Measurements from ENCODE around the gene HMCN1.

Gene HMCN1

GRCh38 chr1:185786524-185786923 is 52.3 kb downstream of the HMCN1 start:
- Histone ChIP-seq H3K4me3 (ENCODE audit: severe bottlenecking) (no peak overlapping the region), H3K9me3 (ENCODE audit: severe bottlenecking) (peaks cover 3% of the 10 kb centered on the region), H3K27me3 (ENCODE audit: insufficient read depth, poor library complexity, severe bottlenecking) (no peaks in the 10 kb centered on the region), H3K4me1 (ENCODE audit: insufficient read depth, poor library complexity, severe bottlenecking) (no peaks in the 10 kb centered on the region), H3K27ac (ENCODE audit: poor library complexity, severe bottlenecking) (no peak overlapping the region), H3K36me3 (ENCODE audit: low read depth) (no peaks in the 10 kb centered on the region)
- ATAC-seq (ENCODE audit: low read depth) (no peak), DNase-seq (ENCODE audit: low spot score) (no peak)
- TF ChIP-seq, protein P1, sequence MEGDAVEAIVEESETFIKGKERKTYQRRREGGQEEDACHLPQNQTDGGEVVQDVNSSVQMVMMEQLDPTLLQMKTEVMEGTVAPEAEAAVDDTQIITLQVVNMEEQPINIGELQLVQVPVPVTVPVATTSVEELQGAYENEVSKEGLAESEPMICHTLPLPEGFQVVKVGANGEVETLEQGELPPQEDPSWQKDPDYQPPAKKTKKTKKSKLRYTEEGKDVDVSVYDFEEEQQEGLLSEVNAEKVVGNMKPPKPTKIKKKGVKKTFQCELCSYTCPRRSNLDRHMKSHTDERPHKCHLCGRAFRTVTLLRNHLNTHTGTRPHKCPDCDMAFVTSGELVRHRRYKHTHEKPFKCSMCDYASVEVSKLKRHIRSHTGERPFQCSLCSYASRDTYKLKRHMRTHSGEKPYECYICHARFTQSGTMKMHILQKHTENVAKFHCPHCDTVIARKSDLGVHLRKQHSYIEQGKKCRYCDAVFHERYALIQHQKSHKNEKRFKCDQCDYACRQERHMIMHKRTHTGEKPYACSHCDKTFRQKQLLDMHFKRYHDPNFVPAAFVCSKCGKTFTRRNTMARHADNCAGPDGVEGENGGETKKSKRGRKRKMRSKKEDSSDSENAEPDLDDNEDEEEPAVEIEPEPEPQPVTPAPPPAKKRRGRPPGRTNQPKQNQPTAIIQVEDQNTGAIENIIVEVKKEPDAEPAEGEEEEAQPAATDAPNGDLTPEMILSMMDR (IDR thresholded peaks at IDR 0.05; ENCODE audit: poor library complexity, severe bottlenecking) = no peak

GRCh38 chr1:185787238-185787637 is 53.0 kb downstream of the HMCN1 start:
- H3K27ac ChIP-seq (ENCODE audit: poor library complexity, severe bottlenecking) = no peak overlapping the region
- no peak for ATAC-seq (ENCODE audit: low read depth)
- peaks cover 3% of the 10 kb centered on the region for H3K9me3 ChIP-seq (ENCODE audit: severe bottlenecking)

DNA sequence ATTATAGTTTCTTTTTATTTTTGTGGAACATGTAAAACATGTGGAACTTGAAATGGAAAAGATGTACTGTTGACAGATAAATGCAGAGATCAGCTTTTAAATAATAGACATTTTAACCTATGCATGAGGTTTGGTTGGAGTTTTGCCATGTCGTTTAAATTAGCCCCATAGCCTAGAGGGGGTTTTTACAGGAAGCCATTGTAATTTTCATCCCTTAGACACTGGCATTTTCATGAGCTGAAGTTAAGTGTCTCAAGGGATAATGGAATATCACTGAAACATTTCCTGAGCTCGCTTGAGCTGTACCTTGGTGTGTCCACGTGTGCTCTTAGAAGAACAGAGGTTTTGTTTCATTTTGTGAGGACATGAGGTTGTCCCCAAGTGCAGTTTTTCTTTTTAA is 54.2 kb downstream of the HMCN1 start:
- DNase-seq (ENCODE audit: low spot score) (no peak), ATAC-seq (ENCODE audit: low read depth) (no peak)
- H3K4me1 ChIP-seq (ENCODE audit: insufficient read depth, poor library complexity, severe bottlenecking) = no peaks in the 10 kb centered on the region
- TF ChIP-seq, protein P1 (IDR thresholded peaks at IDR 0.05; ENCODE audit: poor library complexity, severe bottlenecking) = no peak
- H3K27me3 ChIP-seq (ENCODE audit: insufficient read depth, poor library complexity, severe bottlenecking) = no peaks in the 10 kb centered on the region
- peaks cover 3% of the 10 kb centered on the region for H3K9me3 ChIP-seq (ENCODE audit: severe bottlenecking)
- H3K36me3 ChIP-seq (ENCODE audit: low read depth) = no peaks in the 10 kb centered on the region
- no peak overlapping the region for H3K4me3 ChIP-seq (ENCODE audit: severe bottlenecking)
- no peak overlapping the region for H3K27ac ChIP-seq (ENCODE audit: poor library complexity, severe bottlenecking)

More at GRCh38 chr1:185787238-185787637, 53.0 kb downstream of the HMCN1 start:
- TF ChIP-seq, protein P1 (IDR thresholded peaks at IDR 0.05; ENCODE audit: poor library complexity, severe bottlenecking) = no peak
- Histone ChIP-seq H3K4me1 (ENCODE audit: insufficient read depth, poor library complexity, severe bottlenecking) (no peaks in the 10 kb centered on the region), H3K36me3 (ENCODE audit: low read depth) (no peaks in the 10 kb centered on the region), H3K4me3 (ENCODE audit: severe bottlenecking) (no peak overlapping the region), H3K27me3 (ENCODE audit: insufficient read depth, poor library complexity, severe bottlenecking) (no peaks in the 10 kb centered on the region)
- no peak for DNase-seq (ENCODE audit: low spot score)

DNA sequence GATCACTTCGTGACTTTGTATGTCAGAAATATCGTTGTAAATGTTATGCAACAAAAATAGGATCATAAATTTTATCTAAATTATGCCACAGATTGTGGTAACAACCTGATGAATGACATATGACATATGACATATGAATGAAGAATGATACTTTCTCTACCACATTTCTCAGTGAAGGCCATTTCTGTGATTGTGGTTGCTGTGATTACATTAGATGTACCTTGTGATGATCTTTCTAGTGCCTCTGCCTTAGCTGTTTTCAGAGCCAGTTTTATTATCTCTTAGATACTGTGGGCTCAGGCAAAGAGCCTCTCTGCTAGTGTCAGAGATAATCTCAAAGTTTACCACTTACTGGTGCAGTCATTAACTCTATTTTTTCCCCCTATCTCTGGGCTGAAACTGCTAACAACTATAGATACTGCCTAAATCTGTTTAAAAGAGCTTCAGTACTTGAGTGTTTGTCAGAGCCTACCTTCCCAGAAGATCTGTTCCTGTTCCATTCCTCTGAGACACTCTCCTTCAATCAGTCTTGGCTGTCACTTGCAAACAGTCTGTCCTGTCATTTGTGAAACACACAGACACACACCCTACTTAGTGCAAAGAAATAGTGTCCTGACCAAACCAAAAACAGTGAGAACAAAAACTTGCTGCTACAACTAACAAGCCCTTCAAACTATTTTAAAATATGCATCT is 55.5 kb downstream of the HMCN1 start:
- TF ChIP-seq, protein P1 (IDR thresholded peaks at IDR 0.05; ENCODE audit: poor library complexity, severe bottlenecking) = no peak
- ATAC-seq (ENCODE audit: low read depth) (no peak), DNase-seq (ENCODE audit: low spot score) (no peak)
- Histone ChIP-seq H3K9me3 (ENCODE audit: severe bottlenecking) (peaks cover 3% of the 10 kb centered on the region), H3K27me3 (ENCODE audit: insufficient read depth, poor library complexity, severe bottlenecking) (no peaks in the 10 kb centered on the region), H3K4me3 (ENCODE audit: severe bottlenecking) (no peak overlapping the region), H3K27ac (ENCODE audit: poor library complexity, severe bottlenecking) (no peak overlapping the region), H3K4me1 (ENCODE audit: insufficient read depth, poor library complexity, severe bottlenecking) (no peaks in the 10 kb centered on the region), H3K36me3 (ENCODE audit: low read depth) (no peaks in the 10 kb centered on the region)

DNA sequence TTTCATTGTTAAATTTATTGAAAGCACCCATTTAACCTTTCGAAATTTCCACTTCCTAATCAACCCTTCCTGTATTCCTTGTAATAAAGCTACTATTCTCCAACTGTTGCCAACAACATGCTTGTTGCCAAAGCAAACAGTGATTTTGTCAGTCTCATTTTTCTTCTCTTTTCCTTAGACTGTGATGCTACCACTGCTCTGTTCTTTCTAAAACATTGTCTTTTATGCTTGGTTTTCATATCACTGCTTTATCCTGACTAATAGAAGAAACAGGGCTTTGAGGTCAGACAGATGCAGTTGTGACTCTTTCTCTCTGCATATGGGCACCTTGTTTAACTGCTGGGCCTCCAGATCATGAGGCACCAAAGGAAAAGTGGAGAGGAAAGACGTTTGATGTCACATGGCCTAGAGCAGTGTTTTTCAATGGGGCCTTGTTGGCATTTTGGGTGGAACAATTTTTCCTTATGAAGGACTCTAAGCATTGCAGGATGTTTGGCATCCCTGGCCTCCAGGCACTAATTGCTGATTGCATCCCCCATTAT is 56.1 kb downstream of the HMCN1 start:
- H3K27ac ChIP-seq (ENCODE audit: poor library complexity, severe bottlenecking) = no peak overlapping the region
- ATAC-seq (ENCODE audit: low read depth) = no peak

More for the DNA sequence above, 56.1 kb downstream of the HMCN1 start:
- no peak for DNase-seq (ENCODE audit: low spot score)
- Histone ChIP-seq H3K36me3 (ENCODE audit: low read depth) (no peaks in the 10 kb centered on the region), H3K4me3 (ENCODE audit: severe bottlenecking) (no peak overlapping the region), H3K4me1 (ENCODE audit: insufficient read depth, poor library complexity, severe bottlenecking) (no peaks in the 10 kb centered on the region), H3K9me3 (ENCODE audit: severe bottlenecking) (peaks cover 3% of the 10 kb centered on the region), H3K27me3 (ENCODE audit: insufficient read depth, poor library complexity, severe bottlenecking) (no peaks in the 10 kb centered on the region)
- TF ChIP-seq, protein P1 (IDR thresholded peaks at IDR 0.05; ENCODE audit: poor library complexity, severe bottlenecking) = no peak

All from RWPE2 (cell line).